HG03135 (cell line): ENCODE results near the gene PDE3B.
"Not testable (repeated sequence)": the region's sequence is repeated elsewhere in the genome, so short reads cannot be mapped to it uniquely, and the experiment has no call there.

Experiments used
- ATAC-seq: cut with Tn5 transposase; IDR thresholded peaks from one replicate; pipeline ENCODE4 v1.9.1; 2021; ENCODE audit warnings: mild to moderate bottlenecking, moderate library complexity; ENCODE audit not compliant: unreplicated experiment

The PDE3B gene

DNA sequence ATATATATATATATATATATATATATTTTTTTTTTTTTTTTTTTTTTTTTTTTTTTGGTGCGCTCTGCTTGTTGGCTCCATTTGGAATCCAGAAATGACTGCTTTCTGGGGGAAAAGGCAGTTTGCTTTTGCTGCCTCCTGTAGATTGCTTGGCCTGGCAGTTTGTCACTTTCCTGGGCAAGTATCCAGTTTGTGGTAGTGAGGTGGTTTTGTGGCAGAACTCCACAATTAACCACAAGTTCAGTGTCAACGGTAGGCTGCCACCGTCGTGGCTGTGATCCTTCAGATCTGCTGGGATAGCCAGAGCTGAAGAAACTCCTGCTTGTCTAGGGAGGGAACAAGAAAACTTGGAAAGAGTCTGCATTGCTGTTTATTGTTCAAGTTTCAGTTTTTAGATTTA, 5.0 kb upstream of the PDE3B start:
- no peak for ATAC-seq

DNA sequence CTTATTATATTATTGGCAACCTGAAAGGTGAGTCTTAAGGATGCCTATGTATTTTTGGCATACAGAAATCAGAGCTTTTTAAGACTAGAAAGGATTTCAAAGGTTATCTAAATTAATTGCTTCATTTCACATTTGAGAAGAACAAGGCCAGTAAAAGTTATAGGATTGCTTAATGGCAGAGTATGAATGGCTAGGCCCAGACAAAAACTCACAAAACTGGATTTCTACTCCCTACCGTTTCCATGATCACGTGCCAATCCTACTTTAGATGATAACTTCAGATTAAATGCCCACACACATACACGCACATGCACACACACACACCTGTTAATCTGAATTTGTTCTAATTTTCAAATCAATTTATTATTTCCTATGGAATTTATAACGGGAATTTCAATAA, 1.8 kb upstream of the PDE3B start:
- ATAC-seq, result no peak

DNA sequence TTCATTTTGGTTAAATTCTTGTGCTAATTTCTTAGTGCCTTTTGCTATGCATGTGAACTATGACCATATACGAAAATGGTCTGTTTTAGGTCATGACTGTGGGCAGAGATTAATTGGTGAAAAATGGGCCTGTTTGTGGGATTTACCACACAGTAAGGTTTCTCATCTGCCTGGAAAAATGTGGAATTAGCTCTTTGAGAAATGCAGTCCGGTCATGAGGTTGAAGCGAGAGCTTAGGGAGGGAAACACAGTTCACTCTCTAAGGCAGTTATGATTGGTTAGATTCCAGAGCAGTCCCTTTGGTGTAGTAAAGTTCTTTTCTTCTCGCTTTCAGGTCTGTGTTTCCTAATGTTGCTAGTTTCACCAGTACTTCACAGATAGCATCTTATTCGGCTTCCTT, 1.2 kb upstream of the PDE3B start:
- ATAC-seq, result no peak

DNA sequence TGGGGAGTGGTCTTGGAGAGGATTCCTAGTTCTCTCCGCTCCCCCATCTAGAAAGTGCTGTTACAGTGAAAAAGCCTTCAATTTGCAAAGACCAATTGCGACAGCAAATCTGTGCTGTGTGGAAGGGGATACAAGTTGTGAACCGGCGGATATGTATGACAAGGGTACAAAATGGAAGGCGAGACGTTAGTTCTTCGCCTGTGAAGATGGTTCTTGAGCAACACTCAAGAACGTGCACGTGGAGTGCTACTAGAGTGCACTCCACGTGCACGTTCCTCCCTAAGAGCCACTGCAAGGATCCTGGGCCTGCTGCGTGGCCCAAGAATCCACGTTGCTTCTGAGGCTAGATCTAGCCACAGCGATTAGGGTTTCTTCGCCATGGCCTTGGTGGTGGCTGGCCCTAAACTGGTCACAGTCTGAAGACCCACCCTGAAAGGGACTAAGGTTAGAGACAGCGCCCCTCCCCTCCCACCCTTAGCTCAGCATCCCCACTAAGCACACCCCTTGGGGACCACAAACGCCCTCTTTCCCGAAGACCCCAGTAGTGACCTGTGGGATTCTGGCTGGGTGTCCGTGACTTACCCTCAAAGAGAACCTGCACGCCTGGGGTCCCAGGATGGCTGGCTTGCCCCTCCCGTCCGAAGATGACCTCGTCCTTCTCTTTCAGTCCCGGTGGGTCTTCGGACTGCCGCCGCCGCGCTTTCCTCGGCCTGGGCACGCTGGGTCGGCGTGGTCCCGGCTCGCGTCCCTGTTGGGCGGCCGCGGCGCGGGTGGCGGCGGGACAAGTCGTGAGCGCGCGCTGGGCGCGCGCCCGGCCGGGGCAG, 519 bp upstream of the PDE3B start:
- no peak for ATAC-seq

DNA sequence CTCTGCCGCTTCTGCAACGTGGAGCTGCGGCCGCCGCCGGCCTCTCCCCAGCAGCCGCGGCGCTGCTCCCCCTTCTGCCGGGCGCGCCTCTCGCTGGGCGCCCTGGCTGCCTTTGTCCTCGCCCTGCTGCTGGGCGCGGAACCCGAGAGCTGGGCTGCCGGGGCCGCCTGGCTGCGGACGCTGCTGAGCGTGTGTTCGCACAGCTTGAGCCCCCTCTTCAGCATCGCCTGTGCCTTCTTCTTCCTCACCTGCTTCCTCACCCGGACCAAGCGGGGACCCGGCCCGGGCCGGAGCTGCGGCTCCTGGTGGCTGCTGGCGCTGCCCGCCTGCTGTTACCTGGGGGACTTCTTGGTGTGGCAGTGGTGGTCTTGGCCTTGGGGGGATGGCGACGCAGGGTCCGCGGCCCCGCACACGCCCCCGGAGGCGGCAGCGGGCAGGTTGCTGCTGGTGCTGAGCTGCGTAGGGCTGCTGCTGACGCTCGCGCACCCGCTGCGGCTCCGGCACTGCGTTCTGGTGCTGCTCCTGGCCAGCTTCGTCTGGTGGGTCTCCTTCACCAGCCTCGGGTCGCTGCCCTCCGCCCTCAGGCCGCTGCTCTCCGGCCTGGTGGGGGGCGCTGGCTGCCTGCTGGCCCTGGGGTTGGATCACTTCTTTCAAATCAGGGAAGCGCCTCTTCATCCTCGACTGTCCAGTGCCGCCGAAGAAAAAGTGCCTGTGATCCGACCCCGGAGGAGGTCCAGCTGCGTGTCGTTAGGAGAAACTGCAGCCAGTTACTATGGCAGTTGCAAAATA, 816 bp downstream of the PDE3B start:
- ATAC-seq, result peak; percentile 61

DNA sequence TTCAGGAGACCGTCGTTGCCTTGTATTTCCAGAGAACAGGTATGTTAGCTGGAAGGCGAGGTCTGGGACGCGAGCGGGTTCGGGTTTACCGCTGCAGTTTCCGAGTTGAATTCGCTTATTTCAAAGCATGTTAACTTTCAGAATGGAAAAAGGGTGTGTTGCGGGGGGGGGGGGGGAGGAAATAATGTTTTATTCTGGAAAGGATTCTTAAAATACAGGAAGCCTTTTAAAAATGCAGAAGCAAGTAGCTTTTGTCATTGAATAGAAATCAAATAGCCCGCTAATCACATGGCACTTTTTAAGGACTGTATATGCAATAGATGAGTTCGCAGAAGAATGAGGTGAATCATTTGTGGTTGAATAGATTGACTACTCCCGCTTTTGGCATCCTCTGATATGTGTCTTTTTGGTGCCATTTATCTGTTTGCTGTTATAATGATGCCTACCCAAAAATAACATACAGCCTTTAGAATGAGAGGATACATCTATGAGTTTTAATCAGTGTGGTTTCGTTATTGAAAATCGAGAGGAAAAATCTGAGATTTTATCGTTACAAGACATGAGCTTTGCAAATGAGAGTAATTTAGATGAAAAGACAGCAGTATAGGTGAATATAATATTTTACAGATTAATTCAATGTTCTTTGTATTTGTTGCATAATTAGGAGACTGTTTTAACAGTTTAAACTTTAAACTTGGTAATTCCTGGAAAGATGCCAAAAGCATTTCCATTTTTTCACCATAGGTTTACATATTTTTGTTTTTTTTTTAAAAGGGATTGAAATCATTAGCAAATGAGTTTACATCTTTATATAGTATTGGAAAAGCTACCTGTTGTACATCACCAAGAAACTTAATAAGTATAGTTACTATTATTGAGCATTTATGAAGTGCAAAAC, 1.7 kb downstream of the PDE3B start:
- ATAC-seq, result no peak

DNA sequence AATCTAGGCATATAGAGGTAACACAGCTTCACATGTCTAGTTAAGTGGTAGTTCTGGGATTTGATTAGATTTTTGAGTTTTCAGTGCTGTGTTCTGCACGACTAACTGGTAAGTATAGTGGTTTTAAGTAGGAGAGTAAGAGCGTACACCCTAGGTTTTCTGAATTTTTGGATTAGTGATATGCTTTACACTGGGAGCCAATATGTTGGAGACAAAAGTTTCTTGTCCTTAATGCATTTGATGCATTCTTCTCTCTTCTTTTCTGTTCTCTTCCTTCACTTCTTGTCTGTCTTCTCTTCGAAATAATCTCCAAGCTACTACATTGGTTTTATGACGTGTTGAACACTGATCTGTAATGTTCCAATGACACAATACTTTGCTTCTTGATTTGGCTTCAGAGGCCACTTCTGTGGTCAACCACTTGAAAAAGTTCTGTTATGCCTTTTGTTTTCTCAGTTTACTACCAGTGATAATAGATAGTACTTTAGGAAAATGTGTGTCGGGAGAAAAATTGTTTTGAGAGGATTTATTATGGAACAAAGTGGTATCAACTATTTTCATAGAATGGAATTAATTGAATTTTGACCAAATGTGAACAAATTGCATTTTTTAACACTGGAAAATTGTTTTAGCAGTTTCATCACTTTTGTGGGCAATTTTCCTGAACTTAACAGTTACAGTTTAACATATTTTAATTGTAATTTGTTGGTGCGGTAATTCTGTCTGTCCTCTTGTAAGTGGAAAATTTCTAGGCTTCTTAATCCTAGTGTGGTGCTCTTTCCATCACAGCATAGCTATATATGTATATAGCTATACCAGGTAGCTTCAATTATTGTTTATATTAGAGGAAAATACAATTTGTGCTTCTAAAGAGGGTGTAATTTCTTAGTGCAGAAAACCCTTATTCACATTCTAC, 2.6 kb downstream of the PDE3B start:
- ATAC-seq, result no peak

DNA sequence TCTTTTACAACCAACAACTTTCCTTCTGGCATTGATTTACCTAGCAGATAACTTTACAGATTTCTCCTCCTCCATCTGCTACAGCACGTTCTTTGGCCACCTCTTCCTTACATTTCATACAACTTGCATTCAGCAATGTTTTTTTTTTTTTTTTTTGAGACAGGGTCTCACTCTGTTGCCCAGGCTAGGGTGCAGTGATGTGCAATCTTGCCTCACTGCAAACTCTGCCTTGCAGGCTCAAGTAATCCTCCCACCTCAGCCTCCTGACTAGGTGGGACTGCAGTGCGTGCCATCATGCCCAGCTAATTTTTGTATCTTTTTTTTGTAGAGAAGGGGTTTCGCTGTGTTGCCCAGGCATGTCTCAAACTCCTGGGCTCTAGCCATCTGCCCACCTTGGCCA, 6.5 kb downstream of the PDE3B start:
- ATAC-seq, result no peak

DNA sequence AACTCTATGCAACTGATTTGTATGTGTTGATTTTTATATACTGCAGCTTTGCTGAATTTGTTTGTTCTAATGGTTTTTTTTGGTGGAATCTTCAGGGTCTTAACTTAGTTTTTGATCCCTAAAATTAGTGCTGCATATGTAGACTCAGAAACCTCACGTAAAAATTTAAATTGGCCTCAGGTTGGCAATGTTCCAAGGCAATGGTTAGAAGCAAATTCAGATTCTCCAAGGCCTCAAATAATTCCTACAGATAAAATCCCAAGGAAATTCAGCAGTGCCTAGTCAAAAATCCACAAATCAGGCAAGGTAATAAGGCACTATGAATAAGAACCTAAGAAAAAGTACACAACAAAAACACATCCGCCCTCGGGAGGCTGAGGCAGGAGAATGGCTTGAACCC, 9.5 kb downstream of the PDE3B start:
- no peak for ATAC-seq

DNA sequence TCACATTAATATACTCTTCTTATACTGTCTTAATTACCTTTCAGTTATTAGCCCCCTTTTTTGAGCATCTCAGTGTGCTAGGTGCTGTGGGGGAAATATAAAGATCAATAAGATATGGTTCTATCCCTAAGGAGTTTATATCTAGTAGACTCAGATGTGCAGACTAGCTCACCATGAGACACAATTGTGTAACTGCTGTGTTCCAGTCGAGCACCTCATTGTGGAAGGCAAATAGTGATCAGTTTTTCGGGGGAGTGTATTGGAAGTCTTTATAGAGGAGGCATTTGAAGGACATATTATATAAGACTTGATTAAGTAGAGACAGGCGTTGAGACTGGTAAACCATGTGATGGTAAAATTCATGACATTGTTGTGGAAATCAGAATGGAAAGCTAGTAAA, 11.8 kb downstream of the PDE3B start:
- no peak for ATAC-seq

DNA sequence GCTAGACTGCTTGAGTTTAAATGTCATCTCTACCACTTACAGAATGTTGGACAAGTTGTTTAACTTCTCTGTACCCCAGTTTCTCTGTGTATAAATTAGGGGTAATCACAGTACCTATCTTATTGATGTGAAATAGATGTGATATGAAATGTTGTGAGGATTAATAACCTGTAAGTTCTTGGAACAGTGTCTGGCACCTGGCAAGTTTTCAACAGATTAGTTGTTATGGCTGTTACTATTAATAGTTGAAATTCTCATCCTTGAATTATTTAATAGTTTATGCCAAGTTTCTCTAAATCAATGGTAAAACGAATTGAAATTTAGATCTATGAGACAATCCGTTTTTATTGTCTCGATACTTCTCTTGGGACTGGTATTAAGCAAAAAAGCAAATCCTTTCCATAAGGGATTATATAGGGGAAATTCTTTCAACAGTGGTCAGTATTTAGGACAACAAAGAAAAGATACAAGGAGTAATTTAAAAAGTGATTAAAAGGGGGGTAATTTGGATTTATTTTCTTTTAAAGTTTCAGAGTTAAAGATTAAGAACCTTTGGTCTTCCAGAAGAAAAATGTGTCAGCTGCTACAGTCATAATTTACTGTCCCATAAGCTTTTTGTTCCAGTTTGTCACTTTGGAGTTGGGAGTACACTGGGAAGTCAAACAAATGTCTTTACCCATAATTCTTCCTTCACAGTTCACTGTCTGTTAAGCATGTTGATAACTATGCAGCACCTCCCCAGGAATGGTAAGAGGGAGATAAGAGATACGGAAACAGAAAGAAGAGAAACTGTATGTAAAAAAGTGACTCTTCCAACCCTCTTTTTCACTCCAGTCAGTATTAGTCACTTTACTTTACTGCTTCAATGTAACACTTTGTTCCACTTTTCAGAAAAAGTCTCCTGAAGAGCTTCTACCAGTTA, 13.2 kb downstream of the PDE3B start:
- no peak for ATAC-seq

DNA sequence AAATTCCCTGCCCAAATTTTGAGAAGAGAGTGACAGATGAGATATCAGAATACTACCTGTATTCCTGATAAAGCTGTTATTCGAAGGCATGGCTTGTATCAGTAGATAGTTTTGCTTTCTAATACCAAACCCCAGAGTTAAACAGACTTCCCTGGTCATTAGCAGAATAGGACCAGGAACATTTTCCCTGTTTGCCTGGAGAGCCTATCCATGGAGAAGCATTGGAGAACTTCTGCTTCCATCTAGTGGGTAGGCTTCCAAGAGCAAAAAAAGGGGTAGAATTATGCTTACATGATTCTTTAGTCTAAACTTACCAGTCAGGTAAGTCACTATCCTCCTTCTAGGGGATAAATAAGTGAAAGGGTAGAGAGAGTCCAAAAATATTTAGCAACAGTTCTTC, 14.2 kb downstream of the PDE3B start:
- ATAC-seq, result no peak

DNA sequence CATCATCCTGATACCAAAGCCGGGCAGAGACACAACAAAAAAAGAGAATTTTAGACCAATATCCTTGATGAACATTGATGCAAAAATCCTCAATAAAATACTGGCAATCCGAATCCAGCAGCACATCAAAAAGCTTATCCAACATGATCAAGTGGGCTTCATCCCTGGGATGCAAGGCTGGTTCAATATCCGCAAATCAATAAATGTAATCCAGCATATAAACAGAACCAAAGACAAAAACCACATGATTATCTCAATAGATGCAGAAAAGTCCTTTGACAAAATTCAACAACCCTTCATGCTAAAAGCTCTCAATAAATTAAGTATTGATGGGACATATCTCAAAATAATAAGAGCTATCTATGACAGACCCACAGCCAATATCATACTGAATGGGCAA, 21.3 kb downstream of the PDE3B start:
- not testable (repeated sequence) for ATAC-seq

DNA sequence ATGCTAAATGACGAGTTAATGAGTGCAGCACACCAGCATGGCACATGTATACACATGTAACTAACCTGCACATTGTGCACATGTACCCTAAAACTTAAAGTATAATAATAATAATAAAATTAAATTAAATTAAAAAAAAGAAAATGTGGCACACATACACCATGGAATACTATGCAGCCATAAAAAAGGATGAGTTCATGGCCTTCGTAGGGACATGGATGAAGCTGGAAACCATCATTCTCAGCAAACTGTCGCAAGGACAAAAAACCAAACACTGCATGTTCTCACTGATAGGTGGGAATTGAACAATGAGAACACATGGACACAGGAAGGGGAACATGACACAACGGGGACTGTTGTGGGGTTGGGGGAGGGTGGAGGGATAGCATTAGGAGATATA, 23.7 kb downstream of the PDE3B start:
- not testable (repeated sequence) for ATAC-seq

DNA sequence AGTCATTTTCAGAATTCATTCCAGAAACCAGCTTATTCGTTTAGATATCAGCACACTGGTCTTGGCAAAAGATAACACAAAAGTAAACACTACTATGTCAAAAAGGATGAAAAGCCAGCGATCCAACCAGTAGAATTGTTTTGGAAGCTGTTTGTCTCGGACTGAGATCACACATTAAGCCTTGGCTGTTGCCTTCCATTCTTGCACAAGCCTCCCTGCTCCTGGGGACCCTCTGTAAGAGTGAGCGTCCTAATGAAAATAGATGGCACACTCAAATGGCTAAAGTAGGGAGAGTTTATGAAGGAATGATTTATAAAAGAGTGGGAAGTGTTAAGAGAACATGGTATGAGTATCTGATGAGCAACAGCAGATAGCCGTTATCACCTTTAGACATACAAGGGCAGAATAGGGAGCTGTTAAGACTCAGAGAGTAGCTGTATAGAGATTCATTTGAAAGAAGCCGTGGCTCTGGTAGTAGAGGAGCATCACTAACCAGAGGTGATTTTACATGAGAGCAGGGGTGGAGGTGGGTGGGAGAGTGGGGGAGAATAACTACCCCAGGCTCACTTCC, 25.2 kb downstream of the PDE3B start:
- ATAC-seq, result no peak

DNA sequence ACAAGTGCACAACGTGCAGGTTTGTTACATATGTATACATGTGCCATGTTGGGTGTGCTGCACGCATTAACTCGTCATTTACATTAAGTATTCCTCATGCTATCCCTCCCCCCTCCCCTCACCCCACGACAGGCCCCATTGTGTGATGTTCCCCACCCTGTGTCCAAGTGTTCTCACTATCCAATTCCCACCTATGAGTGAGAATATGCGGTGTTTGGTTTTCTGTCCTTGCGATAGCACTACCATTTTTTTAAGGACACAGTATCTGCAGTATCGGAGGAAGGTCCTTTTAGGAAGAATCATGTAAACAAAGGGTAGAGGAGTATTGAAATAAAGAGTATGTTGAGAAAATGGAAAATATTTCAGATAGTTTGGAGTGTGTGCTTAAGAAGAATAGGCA, 25.9 kb downstream of the PDE3B start:
- ATAC-seq, result no peak

DNA sequence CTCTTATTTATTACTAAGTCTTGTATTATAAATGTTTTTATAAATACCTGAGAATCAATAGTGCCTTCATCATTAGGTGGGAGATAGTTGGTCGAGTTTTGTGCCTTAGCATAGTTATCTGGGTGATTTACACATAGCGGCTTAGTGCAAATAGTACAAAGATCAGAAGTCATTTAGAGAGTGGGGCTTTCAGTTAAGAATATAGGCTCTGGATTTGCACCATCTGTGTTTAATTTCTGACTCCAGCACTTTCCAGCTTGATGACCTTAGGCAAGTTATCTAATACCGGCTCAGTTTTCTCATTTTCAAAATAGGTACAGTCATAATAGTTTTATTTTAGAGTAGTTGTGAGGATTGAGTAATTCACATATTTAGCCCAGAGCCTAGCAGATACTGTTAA, 26.4 kb downstream of the PDE3B start:
- ATAC-seq, result no peak

DNA sequence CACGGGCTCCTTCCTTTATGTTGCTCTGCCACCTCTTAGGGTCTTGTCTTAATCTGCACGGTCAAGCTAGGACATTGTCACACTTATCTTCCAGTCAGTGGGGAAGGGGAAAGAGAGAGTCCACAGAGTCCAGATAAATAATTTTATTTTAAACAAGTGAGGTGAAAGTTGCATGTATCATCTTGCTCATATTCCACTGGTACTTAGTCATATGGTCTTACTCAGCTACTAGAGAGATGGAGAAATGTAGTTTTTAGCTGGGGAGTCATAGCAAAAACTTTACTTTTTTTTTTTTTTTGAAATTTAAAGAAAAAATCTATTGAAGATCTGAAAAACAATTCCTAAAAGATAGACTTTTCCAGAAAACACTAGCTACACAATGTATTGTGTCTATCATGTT, 29.0 kb downstream of the PDE3B start:
- ATAC-seq, result no peak

DNA sequence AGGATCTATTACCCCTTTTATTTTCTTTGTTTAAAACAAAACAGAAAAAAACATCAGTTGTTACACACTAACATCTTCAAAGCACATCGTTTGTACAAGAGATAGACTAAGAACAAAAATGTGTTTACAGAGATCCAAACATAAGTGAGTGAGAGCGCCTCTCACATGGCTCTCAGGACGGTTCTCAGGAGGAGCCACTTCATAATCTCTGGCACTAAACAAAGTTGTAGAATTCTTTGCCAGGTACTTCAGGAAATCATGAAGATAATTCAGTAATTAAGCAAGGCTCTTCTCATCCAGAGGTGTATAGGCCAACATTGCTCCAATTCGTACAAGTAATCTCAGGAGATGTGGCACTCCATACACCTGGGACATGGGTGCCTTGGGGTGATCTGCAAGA, 29.8 kb downstream of the PDE3B start:
- ATAC-seq, result no peak
